ENCODE data around the gene GPR143. TPM values are rescaled to one million over a fixed set of nuclear protein-coding genes. Genes with fewer than 3 reads are reported as not detected.

Gene GPR143
- 0.20 to 0.56 TPM (median 0.46 TPM) in 3 of 5 replicates, not detected in the others for total RNA-seq (2022; extraction: Qiagen RNA extraction; ENCODE audit: low read depth)

GRCh38 chrX:9765737-9766097 lies at the start of gene GPR143:
Gene GPR143 (minus strand): TSS chrX:9765847. CDS start chrX:9765817, 30 bp downstream.

GRCh38 chrX:9785944-9786797 lies 20.5 kb upstream of the GPR143 start, which contains the start of gene SHROOM2:
Gene SHROOM2 (plus strand): TSS chrX:9786429. CDS start chrX:9786546, 117 bp downstream.

Other genes with a start within 250 kb of the GPR143 start
- 0.58 to 0.79 TPM (median 0.63 TPM) in 5 replicates for gene SHROOM2, start 20.6 kb upstream of the GPR143 start, total RNA-seq (2022; extraction: Qiagen RNA extraction; ENCODE audit: low read depth)
- not detected in 5 replicates for gene CLDN34, start 201.5 kb upstream of the GPR143 start, total RNA-seq (2022; extraction: Qiagen RNA extraction; ENCODE audit: low read depth)